Ishikawa (cell line): ENCODE measurements around the gene COMMD3.

Experiments
- EGR1 ChIP-seq: IDR thresholded peaks from 2 replicates; pipeline ENCODE4 v1.6.1; 2012
- EP300 ChIP-seq: IDR thresholded peaks from 2 replicates; pipeline ENCODE4 v1.6.1; 2012; ENCODE audit warnings: borderline replicate concordance
- FOXM1 ChIP-seq: IDR thresholded peaks from 2 replicates; pipeline ENCODE4 v1.6.1; 2012; ENCODE audit warnings: low read depth, borderline replicate concordance
- NFIC ChIP-seq: IDR thresholded peaks from 2 replicates; pipeline ENCODE4 v1.6.1; 2012
- RAD21 ChIP-seq: IDR thresholded peaks from 2 replicates; pipeline ENCODE4 v1.6.1; 2012; ENCODE audit warnings: low read depth
- TAF1 ChIP-seq: IDR thresholded peaks from 2 replicates; pipeline ENCODE4 v1.6.1; 2012; ENCODE audit warnings: low read depth, mild to moderate bottlenecking
- TEAD4 ChIP-seq: IDR thresholded peaks from 2 replicates; pipeline ENCODE4 v1.6.1; 2012
- YY1 ChIP-seq: IDR thresholded peaks from 2 replicates; pipeline ENCODE4 v1.6.1; 2012; ENCODE audit warnings: low read depth
- TF ChIP-seq, protein P1 (sequence below): IDR thresholded peaks from 2 replicates; pipeline ENCODE4 v1.6.1; 2012
- TF ChIP-seq, protein P2 (sequence below): IDR thresholded peaks from 2 replicates; pipeline ENCODE4 v1.6.1; 2012
- TF ChIP-seq, protein P3 (sequence below): IDR thresholded peaks from 2 replicates; pipeline ENCODE4 v1.6.1; 2012; ENCODE audit warnings: low read depth, mild to moderate bottlenecking

DNA sequence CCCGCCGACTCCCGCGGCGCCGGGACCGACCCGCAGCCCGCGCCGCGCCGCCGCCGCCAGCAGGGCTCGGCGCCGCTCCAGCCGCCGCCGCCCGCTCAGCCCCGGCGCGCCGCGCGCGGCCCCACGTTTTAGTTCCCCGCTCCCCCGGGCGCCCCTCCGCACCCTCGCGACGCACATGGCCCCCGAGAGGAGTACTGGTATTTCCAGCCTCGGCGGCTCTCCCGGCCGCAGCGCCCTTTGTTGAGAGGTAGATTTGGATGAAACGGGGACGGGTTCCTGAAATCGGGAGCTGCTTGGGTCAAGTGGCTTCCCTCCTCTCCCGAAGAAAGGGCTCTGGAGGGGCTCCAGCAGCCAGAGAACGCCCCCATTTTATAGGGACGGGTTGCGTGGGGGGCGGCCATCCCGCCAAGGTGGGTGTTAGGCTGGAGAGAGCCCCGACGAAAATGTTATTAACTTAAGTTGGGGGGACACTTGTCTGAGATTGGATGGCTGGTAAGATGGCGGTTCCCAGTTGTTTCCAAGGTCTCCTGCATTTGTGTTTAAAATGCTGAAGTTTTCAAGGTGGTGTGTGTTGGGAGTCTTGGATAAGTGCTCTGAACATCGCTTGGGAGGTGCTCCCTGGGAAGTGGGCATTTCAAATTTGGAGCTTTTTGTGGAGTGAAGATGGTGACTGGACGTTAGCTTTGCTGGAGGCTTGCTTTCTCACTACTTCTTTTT, 5.9 kb downstream of the COMMD3 start:
- no peak for TF ChIP-seq EGR1
- TF ChIP-seq, protein P1, sequence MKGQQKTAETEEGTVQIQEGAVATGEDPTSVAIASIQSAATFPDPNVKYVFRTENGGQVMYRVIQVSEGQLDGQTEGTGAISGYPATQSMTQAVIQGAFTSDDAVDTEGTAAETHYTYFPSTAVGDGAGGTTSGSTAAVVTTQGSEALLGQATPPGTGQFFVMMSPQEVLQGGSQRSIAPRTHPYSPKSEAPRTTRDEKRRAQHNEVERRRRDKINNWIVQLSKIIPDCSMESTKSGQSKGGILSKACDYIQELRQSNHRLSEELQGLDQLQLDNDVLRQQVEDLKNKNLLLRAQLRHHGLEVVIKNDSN = no peak
- TF ChIP-seq, protein P2, sequence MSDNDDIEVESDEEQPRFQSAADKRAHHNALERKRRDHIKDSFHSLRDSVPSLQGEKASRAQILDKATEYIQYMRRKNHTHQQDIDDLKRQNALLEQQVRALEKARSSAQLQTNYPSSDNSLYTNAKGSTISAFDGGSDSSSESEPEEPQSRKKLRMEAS = no peak
- TF ChIP-seq, protein P3, sequence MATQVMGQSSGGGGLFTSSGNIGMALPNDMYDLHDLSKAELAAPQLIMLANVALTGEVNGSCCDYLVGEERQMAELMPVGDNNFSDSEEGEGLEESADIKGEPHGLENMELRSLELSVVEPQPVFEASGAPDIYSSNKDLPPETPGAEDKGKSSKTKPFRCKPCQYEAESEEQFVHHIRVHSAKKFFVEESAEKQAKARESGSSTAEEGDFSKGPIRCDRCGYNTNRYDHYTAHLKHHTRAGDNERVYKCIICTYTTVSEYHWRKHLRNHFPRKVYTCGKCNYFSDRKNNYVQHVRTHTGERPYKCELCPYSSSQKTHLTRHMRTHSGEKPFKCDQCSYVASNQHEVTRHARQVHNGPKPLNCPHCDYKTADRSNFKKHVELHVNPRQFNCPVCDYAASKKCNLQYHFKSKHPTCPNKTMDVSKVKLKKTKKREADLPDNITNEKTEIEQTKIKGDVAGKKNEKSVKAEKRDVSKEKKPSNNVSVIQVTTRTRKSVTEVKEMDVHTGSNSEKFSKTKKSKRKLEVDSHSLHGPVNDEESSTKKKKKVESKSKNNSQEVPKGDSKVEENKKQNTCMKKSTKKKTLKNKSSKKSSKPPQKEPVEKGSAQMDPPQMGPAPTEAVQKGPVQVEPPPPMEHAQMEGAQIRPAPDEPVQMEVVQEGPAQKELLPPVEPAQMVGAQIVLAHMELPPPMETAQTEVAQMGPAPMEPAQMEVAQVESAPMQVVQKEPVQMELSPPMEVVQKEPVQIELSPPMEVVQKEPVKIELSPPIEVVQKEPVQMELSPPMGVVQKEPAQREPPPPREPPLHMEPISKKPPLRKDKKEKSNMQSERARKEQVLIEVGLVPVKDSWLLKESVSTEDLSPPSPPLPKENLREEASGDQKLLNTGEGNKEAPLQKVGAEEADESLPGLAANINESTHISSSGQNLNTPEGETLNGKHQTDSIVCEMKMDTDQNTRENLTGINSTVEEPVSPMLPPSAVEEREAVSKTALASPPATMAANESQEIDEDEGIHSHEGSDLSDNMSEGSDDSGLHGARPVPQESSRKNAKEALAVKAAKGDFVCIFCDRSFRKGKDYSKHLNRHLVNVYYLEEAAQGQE = no peak
- no peak for TF ChIP-seq EP300
- TF ChIP-seq TAF1 = no peak
- no peak for TF ChIP-seq TEAD4
- TF ChIP-seq YY1 = no peak
- TF ChIP-seq NFIC = no peak
- no peak for TF ChIP-seq RAD21
- TF ChIP-seq FOXM1 = no peak
